Measurements from ENCODE around the gene ZSWIM6.

DNA sequence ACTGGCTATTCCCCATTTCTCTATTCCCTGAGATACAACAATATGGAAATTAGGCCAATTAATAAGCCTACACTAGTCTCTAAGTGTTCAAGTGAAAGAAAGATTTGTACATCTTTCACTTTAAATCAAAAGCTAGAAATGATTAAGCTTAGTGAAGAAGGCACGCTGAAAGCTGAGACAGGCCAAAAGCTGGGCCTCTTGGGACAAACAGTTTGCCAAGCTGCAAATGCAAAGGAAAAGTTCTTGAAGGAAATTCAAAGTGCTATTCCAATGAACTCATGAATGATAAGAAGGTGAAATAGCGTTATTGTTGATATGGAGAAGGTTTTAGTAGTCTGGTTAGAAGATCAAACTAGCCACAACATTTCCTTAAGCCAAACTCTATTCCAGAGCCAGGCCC lies 256.2 kb downstream of the ZSWIM6 start:
- TF ChIP-seq KDM1A (IDR thresholded peaks at IDR 0.05; ENCODE audit: low read depth) (no peak), CTCF (IDR thresholded peaks at IDR 0.05) (no peak), POLR2A (IDR thresholded peaks at IDR 0.05; ENCODE audit: low read length) (no peak), MYC (IDR thresholded peaks at IDR 0.05; ENCODE audit: borderline replicate concordance, low read length) (no peak)
- TF ChIP-seq, protein P1, sequence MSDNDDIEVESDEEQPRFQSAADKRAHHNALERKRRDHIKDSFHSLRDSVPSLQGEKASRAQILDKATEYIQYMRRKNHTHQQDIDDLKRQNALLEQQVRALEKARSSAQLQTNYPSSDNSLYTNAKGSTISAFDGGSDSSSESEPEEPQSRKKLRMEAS (IDR thresholded peaks at IDR 0.05), result no peak
